WERI-Rb-1 (cell line): ENCODE data around the gene KIF1B.

Experiments
- DNase-seq: peaks from one replicate; pipeline ENCODE4 v3.0.0-alpha.2; 2020
- H3K27ac ChIP-seq: fragments of 250-450 bp; sonication (Bioruptor Pico); 2 replicates; pipeline ENCODE4 v1.5.1; 2020; ENCODE audit warnings: mild to moderate bottlenecking, moderate library complexity
- H3K27me3 ChIP-seq: fragments of 250-450 bp; sonication (Bioruptor Pico); 2 replicates; pipeline ENCODE4 v1.5.1; 2021; ENCODE audit warnings: mild to moderate bottlenecking, low read depth, moderate library complexity; ENCODE audit not compliant: insufficient read depth, severe bottlenecking
- H3K36me3 ChIP-seq: fragments of 250-450 bp; sonication (Bioruptor Pico); 2 replicates; pipeline ENCODE4 v1.5.1; 2020; ENCODE audit warnings: mild to moderate bottlenecking, moderate library complexity
- H3K4me3 ChIP-seq: 2 replicates; pipeline ENCODE4 v1.5.1; 2011; ENCODE audit warnings: low read depth, mild to moderate bottlenecking, control low read depth, low read length
- H3K9me3 ChIP-seq: fragments of 250-450 bp; sonication (Bioruptor Pico); 2 replicates; pipeline ENCODE4 v1.5.1; 2021; ENCODE audit warnings: mild to moderate bottlenecking, moderate library complexity; ENCODE audit not compliant: severe bottlenecking
- TF ChIP-seq, protein P1 (sequence below): IDR thresholded peaks from 2 replicates; pipeline ENCODE4 v1.5.1; 2011; ENCODE audit warnings: low read depth, mild to moderate bottlenecking, control low read depth, inconsistent platforms, low read length

Gene KIF1B

DNA sequence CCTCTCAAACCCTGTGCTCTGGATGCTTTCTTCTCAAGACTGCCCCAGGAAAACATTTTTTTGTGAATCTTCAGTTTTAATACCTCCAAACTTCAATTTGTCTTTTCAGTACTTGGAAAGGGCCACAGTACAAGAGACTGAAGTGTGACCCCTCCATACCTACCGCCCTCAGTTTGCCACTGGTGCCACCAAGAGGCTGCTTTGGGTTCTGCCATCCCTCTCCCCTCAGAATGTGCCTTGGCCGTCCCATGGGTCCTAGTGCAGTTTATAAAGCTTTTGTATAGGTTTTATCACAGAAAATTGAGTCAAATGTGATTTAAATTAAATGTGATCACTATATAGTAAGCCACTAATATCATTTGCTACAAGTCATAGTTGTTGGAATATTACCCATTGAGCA is 127.7 kb downstream of the KIF1B start:
- peaks cover 95% of the 10 kb centered on the region for H3K36me3 ChIP-seq

DNA sequence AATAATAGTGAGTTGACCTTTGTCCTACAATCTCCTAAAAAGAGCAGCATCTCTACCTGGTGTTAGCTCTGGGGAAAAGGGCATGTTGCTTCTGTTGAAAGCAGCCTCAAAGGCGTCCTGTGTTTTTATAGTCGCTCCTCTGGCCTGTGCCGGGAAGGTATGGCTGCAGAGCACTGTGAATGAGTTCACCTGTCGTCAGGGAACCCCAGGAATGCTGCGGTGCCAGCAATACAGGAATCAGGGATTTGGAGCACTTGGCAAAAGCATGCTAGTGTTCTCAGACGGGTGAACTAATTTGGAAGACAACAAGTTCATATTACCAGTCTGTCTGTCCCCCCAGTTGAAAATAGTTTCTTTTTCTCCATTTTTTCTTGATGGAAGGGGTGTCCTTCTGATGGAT is 128.2 kb downstream of the KIF1B start:
- Histone ChIP-seq H3K27me3 (no peaks in the 10 kb centered on the region), H3K9me3 (no peaks in the 10 kb centered on the region), H3K27ac (no peak overlapping the region), H3K4me3 (no peak overlapping the region), H3K36me3 (peaks cover 96% of the 10 kb centered on the region)
- no peak for DNase-seq
- TF ChIP-seq, protein P1, sequence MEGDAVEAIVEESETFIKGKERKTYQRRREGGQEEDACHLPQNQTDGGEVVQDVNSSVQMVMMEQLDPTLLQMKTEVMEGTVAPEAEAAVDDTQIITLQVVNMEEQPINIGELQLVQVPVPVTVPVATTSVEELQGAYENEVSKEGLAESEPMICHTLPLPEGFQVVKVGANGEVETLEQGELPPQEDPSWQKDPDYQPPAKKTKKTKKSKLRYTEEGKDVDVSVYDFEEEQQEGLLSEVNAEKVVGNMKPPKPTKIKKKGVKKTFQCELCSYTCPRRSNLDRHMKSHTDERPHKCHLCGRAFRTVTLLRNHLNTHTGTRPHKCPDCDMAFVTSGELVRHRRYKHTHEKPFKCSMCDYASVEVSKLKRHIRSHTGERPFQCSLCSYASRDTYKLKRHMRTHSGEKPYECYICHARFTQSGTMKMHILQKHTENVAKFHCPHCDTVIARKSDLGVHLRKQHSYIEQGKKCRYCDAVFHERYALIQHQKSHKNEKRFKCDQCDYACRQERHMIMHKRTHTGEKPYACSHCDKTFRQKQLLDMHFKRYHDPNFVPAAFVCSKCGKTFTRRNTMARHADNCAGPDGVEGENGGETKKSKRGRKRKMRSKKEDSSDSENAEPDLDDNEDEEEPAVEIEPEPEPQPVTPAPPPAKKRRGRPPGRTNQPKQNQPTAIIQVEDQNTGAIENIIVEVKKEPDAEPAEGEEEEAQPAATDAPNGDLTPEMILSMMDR: no peak

More for the DNA sequence above, 127.7 kb downstream of the KIF1B start:
- no peaks in the 10 kb centered on the region for H3K9me3 ChIP-seq
- H3K27ac ChIP-seq: no peak overlapping the region
- TF ChIP-seq, protein P1: peak; percentile 78
- no peak overlapping the region for H3K4me3 ChIP-seq
- no peaks in the 10 kb centered on the region for H3K27me3 ChIP-seq
- DNase-seq: peak; percentile 64

DNA sequence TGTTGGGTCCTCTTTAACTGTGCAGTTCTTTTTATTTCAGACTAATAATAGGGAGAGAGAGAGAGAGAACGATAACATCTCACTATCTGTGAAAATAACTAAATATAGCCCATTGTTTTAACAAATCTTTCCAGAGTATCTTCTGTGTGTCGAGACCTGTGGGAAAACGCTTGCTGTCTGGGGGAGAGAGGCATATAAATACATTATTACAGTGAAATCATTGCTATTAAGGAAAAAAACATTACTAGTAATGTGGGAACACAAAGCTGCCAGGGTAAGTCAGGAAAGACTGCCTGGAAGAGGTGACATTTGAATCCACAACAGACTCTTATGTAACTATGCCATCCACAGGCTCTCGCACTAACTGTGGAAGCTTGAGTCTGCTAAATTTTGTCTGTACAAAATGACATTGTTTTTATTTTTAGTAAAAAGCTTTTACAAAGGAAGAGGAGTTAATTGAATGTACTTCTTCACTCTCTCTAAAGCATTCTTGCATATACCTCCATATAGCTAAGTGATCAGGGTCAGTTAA is 128.7 kb downstream of the KIF1B start:
- no peaks in the 10 kb centered on the region for H3K27me3 ChIP-seq
- TF ChIP-seq, protein P1: no peak
- no peak for DNase-seq
- no peak overlapping the region for H3K4me3 ChIP-seq
- H3K27ac ChIP-seq: peak overlapping the region; percentile 70
- no peaks in the 10 kb centered on the region for H3K9me3 ChIP-seq
- H3K36me3 ChIP-seq: peaks cover 100% of the 10 kb centered on the region

DNA sequence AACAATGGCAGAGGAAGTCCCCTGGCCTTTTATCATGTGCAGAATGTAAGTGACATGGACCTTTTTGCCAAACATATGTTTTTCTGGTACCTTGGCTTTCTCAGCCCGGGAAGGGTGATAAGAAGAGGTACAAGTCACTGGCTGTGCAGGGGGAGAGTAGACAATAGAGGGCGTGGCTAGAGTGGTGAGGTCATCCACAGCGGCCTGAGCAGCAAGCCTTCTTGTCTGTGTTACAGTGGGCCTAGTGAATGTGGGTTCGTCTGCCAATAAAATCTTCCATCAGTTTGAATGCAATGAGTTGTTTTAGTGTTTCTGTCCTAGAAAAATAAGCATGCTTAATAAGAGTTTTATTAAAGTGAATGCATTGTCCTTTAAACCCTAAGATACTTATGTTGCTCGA is 129.4 kb downstream of the KIF1B start:
- Histone ChIP-seq H3K27ac (peak overlapping the region; percentile 70), H3K4me3 (no peak overlapping the region), H3K27me3 (no peaks in the 10 kb centered on the region), H3K36me3 (peaks cover 100% of the 10 kb centered on the region), H3K9me3 (no peaks in the 10 kb centered on the region)
- TF ChIP-seq, protein P1: no peak
- peak; percentile 76 for DNase-seq

DNA sequence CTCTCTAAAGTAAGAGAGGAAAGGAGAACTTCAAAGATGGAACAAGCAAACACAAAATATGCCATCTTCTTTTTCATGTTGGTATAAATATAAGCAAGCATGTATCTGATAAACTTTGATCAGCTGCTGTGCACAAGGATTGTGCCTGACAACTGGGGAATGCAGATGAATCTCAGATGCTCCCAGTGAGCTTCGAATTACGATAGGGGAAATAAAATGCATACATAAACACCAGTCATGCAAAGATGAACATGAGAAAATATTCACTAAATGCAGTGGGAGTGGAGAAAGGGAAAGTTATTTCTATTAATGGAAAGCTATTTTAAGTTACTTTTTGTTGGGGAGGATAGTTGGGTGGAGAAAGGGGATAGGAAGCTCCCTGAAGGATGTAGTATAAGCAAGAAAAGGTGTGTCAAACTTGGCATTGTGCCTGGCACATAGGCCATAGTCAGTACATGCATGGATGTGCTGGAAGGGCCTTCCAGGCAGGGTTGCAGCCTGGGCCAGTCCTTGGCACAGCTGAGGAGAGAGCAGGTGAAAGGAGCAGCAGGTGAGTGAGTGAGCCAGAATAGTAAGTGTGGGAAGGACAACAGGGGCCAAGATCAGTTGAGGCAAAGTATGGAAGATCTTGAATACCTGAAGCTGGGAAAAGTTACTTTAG is 130.7 kb downstream of the KIF1B start:
- Histone ChIP-seq H3K9me3 (no peaks in the 10 kb centered on the region), H3K27me3 (no peaks in the 10 kb centered on the region), H3K4me3 (no peak overlapping the region), H3K27ac (no peak overlapping the region), H3K36me3 (peaks cover 100% of the 10 kb centered on the region)
- TF ChIP-seq, protein P1: no peak
- DNase-seq: no peak

DNA sequence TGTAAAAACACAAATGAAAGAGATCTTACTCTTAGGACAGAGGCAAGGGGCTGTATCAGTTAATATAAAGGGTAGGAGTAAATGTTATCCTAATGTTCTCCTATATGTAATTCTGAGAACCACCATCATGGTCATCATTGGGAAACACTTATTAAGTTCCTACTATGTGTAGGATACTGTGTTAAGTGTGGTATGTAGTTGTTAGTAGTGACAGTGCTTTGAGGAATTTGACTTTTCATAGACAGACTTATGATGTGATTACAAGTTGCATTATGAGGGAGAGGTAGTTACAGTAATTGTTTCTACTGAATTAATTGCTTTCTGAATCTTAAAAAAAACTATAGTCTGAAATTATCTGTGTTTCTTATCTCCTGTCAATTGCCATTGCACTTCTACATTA is 136.7 kb downstream of the KIF1B start:
- Histone ChIP-seq H3K9me3 (no peaks in the 10 kb centered on the region), H3K27me3 (no peaks in the 10 kb centered on the region), H3K36me3 (peaks cover 87% of the 10 kb centered on the region), H3K4me3 (no peak overlapping the region), H3K27ac (no peak overlapping the region)
- TF ChIP-seq, protein P1: no peak
- no peak for DNase-seq
